Ovary (tissue), 9 donors: ENCODE data around the gene NADSYN1. TPM values are rescaled to one million over a fixed set of nuclear protein-coding genes. Genes with fewer than 3 reads are reported as not detected.
"Not testable (repeated sequence)": the region's sequence is repeated elsewhere in the genome, so short reads cannot be mapped to it uniquely, and the experiment has no call there.

Experiments used
- DNase-seq, 5 donors: peaks; one replicate each; pipeline ENCODE4 v3.0.0-alpha.2; 2019 to 2020
- H3K27ac ChIP-seq, 2 donors: fragments of 200-600 bp; one replicate each; pipeline versions ENCODE4 v1.5.1 to v1.8.0; 2019 to 2022
- H3K27me3 ChIP-seq: fragments of 200-600 bp; one replicate; pipeline ENCODE4 v1.8.0; 2022
- H3K36me3 ChIP-seq: fragments of 200-600 bp; sonication (generic); one replicate; pipeline ENCODE4 v1.5.1; 2019
- H3K4me1 ChIP-seq: one replicate; pipeline ENCODE4 v1.8.1; 2013; ENCODE audit warnings: mild to moderate bottlenecking, moderate library complexity; ENCODE audit not compliant: insufficient read depth
- H3K4me3 ChIP-seq: fragments of 200-600 bp; sonication (generic); one replicate; pipeline ENCODE4 v1.5.1; 2017
- H3K9me3 ChIP-seq, 2 donors: fragments of 200-600 bp in 1 of 2; sonication (generic) in 1 of 2; one replicate each; pipeline versions ENCODE4 v1.5.1 to v1.8.1; 2013 to 2019; ENCODE audit warnings: mild to moderate bottlenecking in 1 of 2, moderate library complexity in 1 of 2
- EP300 ChIP-seq: sonication (generic); formaldehyde crosslinking; IDR thresholded peaks from one replicate; pipeline ENCODE4 v1.6.1; 2017; ENCODE audit warnings: antibody characterized with exemption
- POLR2A ChIP-seq: fragments of 450-650 bp; IDR thresholded peaks from one replicate; pipeline ENCODE4 v1.6.1; 2017; ENCODE audit warnings: antibody characterized with exemption, mild to moderate bottlenecking, moderate library complexity
- WGBS, 3 donors: extraction: QIAGEN DNeasy Blood & Tissue Kit in 1 of 3; methylation state at CpG; one replicate each; pipeline versions ENCODE4 v1.1.5 to v1.1.7; 2013 to 2017; 5-methylcytosine and 5-hydroxymethylcytosine counted together
- intact Hi-C, 4 donors: fragments of 100-400 bp; cut with DNase I; formaldehyde crosslinking; loops; one replicate each; pipeline versions ENCODE4 v1.11.0 to v1.15.1; 2022 to 2023
- polyA plus RNA-seq, 2 donors: library from polyadenylated mRNA; stranded (reverse); fragments of 200-250 nt in 1 of 2; fragments of 350-450 nt in 1 of 2; fragmentation: Illumina TruSeq in 1 of 2; extraction: RNeasy Lipid Tissue Mini Kit (QIAGEN cat#74804) in 1 of 2; gene quantifications; one replicate each; pipeline ENCODE4 v1.2.3, GENCODE V29; 2013 to 2014
- total RNA-seq, 7 donors: library from RNA; depleted of rRNA in 2 of 7; stranded (reverse); fragments of >200 nt in 2 of 7; fragmentation: NEBNext Ultra II Directional in 3 of 7; extraction: Animal tissue kit (Norgen Biotek cat#: 25700) in 3 of 7; gene quantifications; one replicate each; pipeline versions ENCODE4 v1.1.0 to v1.2.4, GENCODE V29; 2016 to 2023
- TF ChIP-seq, protein P1 (sequence below), 3 donors: fragments of 450-650 bp in 2 of 3; fragments of 200-600 bp in 1 of 3; IDR thresholded peaks; one replicate each; pipeline versions ENCODE4 v1.5.1 to v1.8.0; 2016 to 2022; ENCODE audit warnings: antibody characterized with exemption in 3 of 3, mild to moderate bottlenecking in 1 of 3
- donor health status: DM: no; HTN: no; CAD: no; lungs with moderate emphysema.
- donor health status: DM: no; HTN: no; CAD: no.
- donor health status: Bipolar disorder and iron deficiency.
- donor health status: DM: yes; HTN: yes; CAD: no.
- donor health status: DM: no; HTN: no; CAD: no.
- donor health status: DM: yes; HTN: yes; CAD: no.

The NADSYN1 gene
- total and polyA plus RNA-seq, 9 donors: 30.8 to 69.0 (median 49.6) TPM

DNA sequence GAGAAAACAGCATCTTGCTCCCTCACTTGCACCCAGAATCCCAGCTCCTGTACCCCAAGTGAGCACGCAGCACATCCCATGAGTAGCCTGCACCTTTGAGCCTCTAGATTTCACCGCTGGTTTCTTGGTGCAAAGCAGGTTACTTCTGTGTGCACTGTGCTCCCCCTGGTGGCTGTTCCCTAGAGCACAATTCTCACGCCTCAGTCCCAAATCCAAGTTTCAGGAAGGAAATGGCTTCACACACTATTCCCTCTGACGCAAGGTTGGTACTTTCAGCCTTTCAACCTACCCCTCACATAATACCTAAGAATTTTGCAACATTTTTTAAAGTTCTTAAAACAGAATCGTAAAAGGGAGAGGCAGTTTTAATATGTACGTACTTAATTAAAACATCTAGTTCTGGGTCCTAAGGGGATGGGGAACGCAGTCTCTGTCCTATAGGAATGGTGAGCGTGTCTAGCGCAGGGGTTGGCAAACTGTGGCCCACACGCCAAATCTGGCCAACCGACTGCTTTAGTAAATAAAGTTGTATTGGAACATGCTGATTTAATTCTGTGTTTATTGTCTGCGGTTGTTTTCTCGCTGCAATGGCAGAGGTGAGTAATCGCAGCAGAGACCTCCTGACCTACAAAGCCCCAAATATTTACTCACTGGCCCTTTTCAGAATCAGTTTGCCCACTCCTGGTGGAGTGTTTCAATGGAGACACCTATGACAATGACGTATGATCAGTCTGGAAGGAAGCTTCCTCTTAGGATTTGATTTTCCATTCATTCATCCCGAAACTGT, 32.4 kb upstream of the NADSYN1 start:
- intact Hi-C loops: no loop called here
- H3K4me1 ChIP-seq: no peaks in the 10 kb centered on the region
- TF ChIP-seq EP300 (no peak), POLR2A (no peak)
- no peak overlapping the region for H3K27ac ChIP-seq
- H3K4me3 ChIP-seq: no peak overlapping the region
- H3K36me3 ChIP-seq: no peaks in the 10 kb centered on the region
- DNase-seq: no peak
- no peaks in the 10 kb centered on the region for H3K27me3 ChIP-seq
- 72 to 78% (median 75%) methylated on average over 16 of the region's 16 CpGs for WGBS, 3 donors
- H3K9me3 ChIP-seq: no peaks in the 10 kb centered on the region

DNA sequence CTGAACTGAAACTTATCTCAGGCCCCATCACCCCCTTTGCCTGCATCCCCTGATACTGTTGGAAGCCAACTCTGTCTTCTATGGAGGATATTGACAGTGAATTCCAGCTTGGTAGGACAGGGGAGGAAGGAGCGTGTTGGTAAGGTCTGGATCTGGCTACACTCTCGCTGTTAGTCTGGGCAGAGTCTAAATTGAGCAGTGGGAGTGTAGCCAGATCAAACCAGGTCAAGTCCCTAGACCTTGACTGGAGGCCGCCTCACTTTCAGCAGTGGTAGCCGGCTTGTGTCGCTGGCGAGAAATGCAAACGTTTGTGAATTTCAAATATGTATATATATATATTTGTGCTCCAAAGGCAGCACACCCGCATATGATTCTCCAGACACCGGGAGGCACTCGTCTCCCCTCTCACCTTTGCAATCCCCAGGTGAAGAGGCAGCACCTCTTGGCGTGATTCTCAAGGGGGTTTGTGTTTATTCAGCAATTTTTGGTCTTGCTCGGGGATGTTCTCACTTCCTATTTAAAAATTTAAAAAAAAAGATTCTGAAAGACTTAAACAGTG, 31.5 kb upstream of the NADSYN1 start:
- intact Hi-C loops: no loop called here
- Histone ChIP-seq H3K4me1 (no peaks in the 10 kb centered on the region), H3K36me3 (no peaks in the 10 kb centered on the region), H3K27ac (no peak overlapping the region), H3K27me3 (no peaks in the 10 kb centered on the region), H3K9me3 (no peaks in the 10 kb centered on the region), H3K4me3 (no peak overlapping the region)
- 48 to 75% (median 58%) methylated on average over 12 of the region's 12 CpGs for WGBS, 3 donors
- TF ChIP-seq EP300: no peak
- no peak for TF ChIP-seq POLR2A
- TF ChIP-seq, protein P1, sequence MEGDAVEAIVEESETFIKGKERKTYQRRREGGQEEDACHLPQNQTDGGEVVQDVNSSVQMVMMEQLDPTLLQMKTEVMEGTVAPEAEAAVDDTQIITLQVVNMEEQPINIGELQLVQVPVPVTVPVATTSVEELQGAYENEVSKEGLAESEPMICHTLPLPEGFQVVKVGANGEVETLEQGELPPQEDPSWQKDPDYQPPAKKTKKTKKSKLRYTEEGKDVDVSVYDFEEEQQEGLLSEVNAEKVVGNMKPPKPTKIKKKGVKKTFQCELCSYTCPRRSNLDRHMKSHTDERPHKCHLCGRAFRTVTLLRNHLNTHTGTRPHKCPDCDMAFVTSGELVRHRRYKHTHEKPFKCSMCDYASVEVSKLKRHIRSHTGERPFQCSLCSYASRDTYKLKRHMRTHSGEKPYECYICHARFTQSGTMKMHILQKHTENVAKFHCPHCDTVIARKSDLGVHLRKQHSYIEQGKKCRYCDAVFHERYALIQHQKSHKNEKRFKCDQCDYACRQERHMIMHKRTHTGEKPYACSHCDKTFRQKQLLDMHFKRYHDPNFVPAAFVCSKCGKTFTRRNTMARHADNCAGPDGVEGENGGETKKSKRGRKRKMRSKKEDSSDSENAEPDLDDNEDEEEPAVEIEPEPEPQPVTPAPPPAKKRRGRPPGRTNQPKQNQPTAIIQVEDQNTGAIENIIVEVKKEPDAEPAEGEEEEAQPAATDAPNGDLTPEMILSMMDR (IDR thresholded peaks at IDR 0.05): no peak
- no peak for DNase-seq

DNA sequence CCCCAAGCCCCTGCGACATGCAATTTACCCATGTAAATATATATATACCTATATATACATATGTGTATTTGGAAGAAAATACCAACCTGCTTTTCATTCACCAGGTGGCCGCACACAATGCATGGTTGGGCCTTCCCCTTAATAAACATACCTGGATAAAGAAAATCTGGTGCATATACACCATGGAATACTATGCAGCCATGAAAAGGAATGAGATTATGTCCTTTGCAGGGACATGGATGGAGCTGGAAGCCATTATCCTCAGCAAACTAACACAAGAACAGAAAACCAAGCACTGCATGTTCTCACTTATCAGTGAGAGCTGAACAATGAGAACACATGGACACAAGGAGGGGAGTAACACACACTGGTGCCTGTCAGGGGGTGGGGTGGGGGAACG, 30.7 kb upstream of the NADSYN1 start:
- H3K4me1 ChIP-seq, H3K36me3 ChIP-seq, H3K4me3 ChIP-seq, H3K27ac ChIP-seq, H3K9me3 ChIP-seq, DNase-seq, H3K27me3 ChIP-seq, intact Hi-C loops: not testable (repeated sequence)
- 91 to 96% (median 93%) methylated on average over 3 of the region's 3 CpGs for WGBS, 3 donors

DNA sequence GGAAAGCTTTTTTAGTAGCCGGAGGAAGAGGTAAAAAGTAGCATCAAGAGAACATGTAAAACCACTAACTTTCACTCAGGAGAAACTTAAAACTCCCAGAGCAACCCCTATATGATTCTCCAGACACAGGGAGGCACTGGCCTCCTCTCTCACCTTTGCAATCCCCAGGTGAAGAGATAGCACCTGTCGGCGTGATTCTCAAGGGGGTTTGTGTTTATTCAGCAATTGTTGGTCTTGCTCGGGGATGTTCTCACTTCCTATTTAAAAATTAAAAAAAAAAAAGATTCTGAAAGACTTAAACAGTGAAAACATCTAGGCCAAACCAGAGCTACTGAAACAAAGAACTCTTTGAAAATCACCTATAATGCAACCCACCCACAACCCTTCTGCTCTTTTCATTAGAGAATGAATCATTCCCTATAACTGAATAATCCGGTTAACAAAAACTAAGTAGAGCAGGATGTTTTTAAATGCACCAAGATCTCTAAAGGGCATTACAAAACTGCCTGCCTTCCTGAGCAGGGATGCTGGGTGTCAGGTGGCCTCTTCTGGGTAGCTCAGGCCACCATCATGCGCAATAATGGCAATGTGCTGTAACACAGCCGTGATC, 29.7 kb upstream of the NADSYN1 start:
- Histone ChIP-seq H3K4me3 (no peak overlapping the region), H3K9me3 (no peaks in the 10 kb centered on the region), H3K27ac (no peak overlapping the region), H3K4me1 (no peaks in the 10 kb centered on the region), H3K27me3 (no peaks in the 10 kb centered on the region), H3K36me3 (no peaks in the 10 kb centered on the region)
- DNase-seq: no peak
- TF ChIP-seq, protein P1 (IDR thresholded peaks at IDR 0.05): no peak
- no peak for TF ChIP-seq EP300
- no peak for TF ChIP-seq POLR2A
- WGBS, 3 donors: 74 to 85% (median 78%) methylated on average over 7 of the region's 7 CpGs
- intact Hi-C loops: no loop called here

DNA sequence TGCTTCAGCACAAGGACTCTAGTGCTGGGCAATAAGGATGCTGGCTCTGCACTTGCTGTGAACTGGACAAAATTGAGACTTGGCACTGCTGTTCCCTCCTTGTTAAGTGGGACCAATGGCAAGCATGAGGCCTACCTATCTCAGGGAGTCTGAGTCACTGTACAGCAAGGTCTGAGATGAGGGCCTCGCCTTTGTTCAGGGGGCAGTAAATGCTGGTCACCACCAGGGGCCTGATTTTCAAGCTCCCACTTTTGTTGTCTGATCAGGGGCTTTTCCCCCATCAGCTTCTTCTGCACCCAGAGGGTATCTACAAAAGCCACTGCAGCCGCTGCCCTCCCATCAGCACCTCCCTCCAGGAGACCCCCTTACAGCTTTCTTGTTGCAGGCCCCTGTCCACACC, 27.6 kb upstream of the NADSYN1 start:
- no peaks in the 10 kb centered on the region for H3K9me3 ChIP-seq
- no peak for DNase-seq
- intact Hi-C loops: no loop called here
- WGBS, 3 donors: 91 to 94% (median 91%) methylated on average over 2 of the region's 2 CpGs
- no peaks in the 10 kb centered on the region for H3K27me3 ChIP-seq
- H3K36me3 ChIP-seq: no peaks in the 10 kb centered on the region
- TF ChIP-seq EP300 (no peak), POLR2A (no peak)
- TF ChIP-seq, protein P1 (IDR thresholded peaks at IDR 0.05): no peak
- no peak overlapping the region for H3K4me3 ChIP-seq
- H3K4me1 ChIP-seq: peaks cover 6% of the 10 kb centered on the region
- no peak overlapping the region for H3K27ac ChIP-seq
